Uterine smooth muscle cell (primary cell): ENCODE measurements around the gene B4GALT1. TPM values are rescaled to one million over a fixed set of nuclear protein-coding genes. Genes with fewer than 3 reads are reported as not detected.

Experiments used
- total RNA-seq: library from RNA; depleted of rRNA; stranded (reverse); fragments of >200 nt; gene quantifications from 2 replicates; pipeline ENCODE4 v1.2.3, GENCODE V29; 2014

B4GALT1 gene
- total RNA-seq = 16.0 and 30.0 TPM in 2 replicates

GRCh38 chr9:33167084-33167971 is at the start of gene B4GALT1:
B4GALT1 (minus strand) TSS chr9:33167336; CDS start chr9:33167169, 167 bp downstream.

GRCh38 chr9:33076046-33077004 is 90.8 kb downstream of the B4GALT1 start, which contains the start of gene SMU1:
SMU1 (minus strand) TSS chr9:33076674; CDS start chr9:33076608, 66 bp downstream.

Other genes with a start within 250 kb of the B4GALT1 start
- 42.9 and 55.8 TPM in 2 replicates for gene APTX, start 165.7 kb downstream of the B4GALT1 start, total RNA-seq
- gene DNAJA1, start 142.1 kb downstream of the B4GALT1 start, total RNA-seq = 106 and 129 TPM in 2 replicates
- 35.0 and 38.3 TPM in 2 replicates for gene SMU1, start 90.7 kb downstream of the B4GALT1 start, total RNA-seq
- gene SPINK4, start 72.8 kb upstream of the B4GALT1 start, total RNA-seq = not detected in 2 replicates
- gene BAG1, start 97.4 kb upstream of the B4GALT1 start, total RNA-seq = 20.5 and 21.8 TPM in 2 replicates
- 119 and 130 TPM in 2 replicates for gene CHMP5, start 97.7 kb upstream of the B4GALT1 start, total RNA-seq
- gene NFX1, start 123.2 kb upstream of the B4GALT1 start, total RNA-seq = 23.9 and 25.2 TPM in 2 replicates
- gene AQP7, start 235.2 kb upstream of the B4GALT1 start, total RNA-seq = under 0.01 TPM in 1 of 2 replicates, not detected in the other